Activated T-helper 1 cell treated with Interleukin-2 at 50 U/mL for 16 hours (primary cell): ENCODE data around the gene NEO1.

Experiments used
- DNase-seq: peaks from one replicate; pipeline ENCODE4 v3.0.0-alpha.2; 2020; ENCODE audit warnings: low read depth

NEO1 gene

DNA sequence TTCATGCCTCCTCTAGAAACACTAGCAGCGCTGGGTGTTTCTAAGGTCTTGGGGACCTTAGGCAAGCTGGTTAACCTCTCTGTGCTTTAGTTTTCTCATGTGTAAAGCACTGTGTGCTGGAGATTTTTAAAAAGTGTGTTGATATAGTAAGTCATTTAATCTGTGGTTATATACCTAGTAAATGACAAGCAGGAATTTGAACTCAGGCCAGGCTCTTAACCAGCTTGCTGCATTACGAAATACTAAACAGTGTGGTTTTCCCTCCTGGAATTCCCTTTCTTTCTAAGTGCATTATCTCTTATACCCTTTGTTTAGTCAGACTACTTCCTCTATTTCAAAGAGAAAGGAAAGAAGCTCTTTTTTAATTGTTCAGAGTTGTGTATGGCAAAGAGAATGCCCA, 26.5 kb downstream of the NEO1 start:
- no peak for DNase-seq

- no peak for DNase-seq
Observed at GRCh38 chr15:73079565-73079964, 27.3 kb downstream of the NEO1 start.

- DNase-seq = no peak
Observed at GRCh38 chr15:73081321-73081958, 29.2 kb downstream of the NEO1 start.

DNA sequence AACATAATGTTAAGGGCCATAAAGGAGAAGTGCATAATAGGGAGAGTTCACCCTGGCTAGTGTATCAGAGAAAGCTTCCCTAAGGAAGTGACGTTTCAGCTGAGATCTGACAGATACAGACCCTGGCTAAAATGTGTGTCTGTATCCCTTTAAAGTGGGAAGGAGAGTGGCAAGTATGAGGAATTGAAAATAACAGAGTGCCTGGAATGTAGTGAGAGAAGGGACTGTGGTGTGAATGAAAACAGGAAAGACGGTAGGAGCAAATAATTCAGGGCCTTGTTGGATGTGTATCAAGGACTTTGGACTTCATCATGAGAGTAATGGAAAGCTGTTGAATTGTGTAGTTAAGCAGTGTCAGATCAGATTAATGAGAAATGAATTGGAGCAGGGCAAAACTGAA, 30.5 kb downstream of the NEO1 start:
- DNase-seq = no peak

GRCh38 chr15:73087098-73087497, 34.8 kb downstream of the NEO1 start:
- no peak for DNase-seq

GRCh38 chr15:73105064-73105463, 52.8 kb downstream of the NEO1 start:
- DNase-seq = no peak

- no peak for DNase-seq
Observed at GRCh38 chr15:73108676-73109075, 56.4 kb downstream of the NEO1 start.

- DNase-seq = no peak
Observed at GRCh38 chr15:73109765-73110164, 57.5 kb downstream of the NEO1 start.

DNA sequence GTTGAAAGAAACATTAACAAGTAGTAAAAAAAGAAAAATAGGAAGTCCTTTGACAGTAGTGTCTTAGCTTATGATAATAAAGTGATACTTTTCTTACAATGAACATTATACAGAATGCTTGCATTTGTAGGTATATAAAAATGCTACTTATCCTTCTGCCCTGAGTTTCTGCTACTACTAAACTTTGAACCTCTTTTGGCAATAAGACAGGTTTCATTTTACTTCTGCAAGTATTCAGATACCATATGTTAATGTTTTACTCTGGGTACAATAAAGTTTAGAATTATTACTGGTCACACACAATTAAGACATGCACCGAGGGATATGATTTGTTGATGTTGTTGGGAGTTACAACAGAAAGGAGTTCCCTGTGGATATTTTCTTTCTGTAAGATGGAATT, 57.9 kb downstream of the NEO1 start:
- no peak for DNase-seq

- DNase-seq = no peak
Observed at GRCh38 chr15:73114064-73114463, 61.8 kb downstream of the NEO1 start.

DNA sequence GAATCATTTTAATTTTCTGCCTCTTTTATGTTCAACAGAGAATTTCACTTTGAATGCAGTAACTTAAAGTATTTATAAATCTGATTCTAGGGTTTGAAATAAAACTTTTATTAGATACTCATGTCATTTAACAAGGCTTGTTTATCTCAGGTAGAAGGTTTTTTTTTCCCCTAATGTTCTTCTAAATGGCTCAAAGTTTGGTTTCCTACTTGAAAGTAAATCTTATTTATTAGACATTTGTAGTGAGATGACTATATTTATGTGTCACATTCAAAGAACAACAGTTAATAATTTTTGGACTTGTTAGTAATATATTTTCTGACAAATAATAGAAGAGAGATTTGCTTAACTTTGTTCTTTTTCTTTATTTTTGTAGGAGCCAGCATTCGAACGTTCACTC, 63.9 kb downstream of the NEO1 start:
- no peak for DNase-seq

- no peak for DNase-seq
Observed at GRCh38 chr15:73118055-73118454, 65.8 kb downstream of the NEO1 start.

- DNase-seq = no peak
Observed at GRCh38 chr15:73119478-73119877, 67.2 kb downstream of the NEO1 start.

DNA sequence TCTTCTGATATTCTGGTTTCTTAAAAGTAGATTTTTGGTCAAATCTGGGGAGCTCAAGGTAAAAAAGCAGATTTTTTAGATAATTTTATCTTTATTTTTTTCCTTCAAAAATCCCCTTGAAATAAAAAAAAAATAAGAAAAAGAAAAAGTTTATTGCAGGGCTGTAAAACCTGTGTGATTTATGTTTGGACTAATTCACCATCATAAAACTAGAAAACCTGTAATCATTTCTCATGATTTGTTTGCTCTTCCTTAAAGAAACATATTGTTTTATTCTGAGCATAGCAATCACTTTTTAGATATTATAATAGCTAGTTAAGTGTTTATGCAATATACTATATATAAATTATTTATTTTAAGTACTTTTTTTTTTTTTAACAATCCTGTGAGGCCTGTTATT, 68.0 kb downstream of the NEO1 start:
- DNase-seq = no peak

DNA sequence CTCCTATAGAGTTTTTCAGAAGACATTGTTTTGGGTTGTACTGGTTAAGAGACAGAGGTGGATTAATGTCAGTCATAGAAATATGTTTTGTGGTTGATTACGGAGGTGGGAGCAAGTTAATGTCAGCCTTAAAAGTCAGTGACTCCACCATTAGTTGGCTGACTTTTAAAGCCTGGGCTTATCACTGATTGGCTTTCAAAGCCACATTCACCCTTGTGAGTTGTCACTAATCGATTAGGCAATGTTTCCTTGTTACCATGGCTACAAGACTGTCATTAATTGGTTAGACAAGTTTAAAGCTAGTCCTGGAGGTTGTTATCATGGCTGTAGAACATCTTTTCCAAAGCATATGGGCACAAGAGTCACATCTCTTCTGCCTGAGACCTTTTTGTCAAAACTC, 73.0 kb downstream of the NEO1 start:
- DNase-seq = no peak

DNA sequence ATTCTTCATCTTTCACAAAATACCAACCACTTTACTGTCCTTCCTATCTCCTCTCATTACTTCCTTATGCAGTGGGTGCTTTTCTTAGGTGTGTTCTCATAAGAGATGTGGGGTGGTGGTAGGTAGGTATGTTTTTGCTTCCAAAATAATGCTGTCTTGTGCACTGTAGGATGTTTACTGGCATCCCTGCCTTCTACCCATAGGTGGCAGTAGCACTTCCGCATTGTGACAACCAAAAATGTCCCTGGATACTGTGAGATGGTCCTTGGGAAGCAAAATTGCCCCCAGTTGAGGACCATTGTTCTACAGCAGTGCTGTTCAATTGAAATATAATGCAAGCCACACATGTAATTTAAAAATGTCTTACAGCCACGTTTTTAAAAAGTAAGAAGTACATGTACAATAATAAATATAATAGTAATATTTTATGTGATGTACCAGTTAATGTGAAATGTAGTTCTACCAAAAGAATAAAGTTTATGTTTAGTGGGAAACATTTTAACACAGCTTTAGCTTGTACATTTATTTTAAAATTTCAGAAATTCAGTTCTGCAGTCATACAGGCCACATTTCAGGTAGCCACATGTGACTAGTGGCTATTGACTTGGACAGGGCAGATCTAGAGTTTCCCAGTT, 75.2 kb downstream of the NEO1 start:
- DNase-seq = no peak

- DNase-seq = no peak
Observed at GRCh38 chr15:73130830-73131229, 78.6 kb downstream of the NEO1 start.

- DNase-seq = no peak
Observed at GRCh38 chr15:73134196-73134595, 81.9 kb downstream of the NEO1 start.

- DNase-seq = no peak
Observed at GRCh38 chr15:73139041-73139743, 86.9 kb downstream of the NEO1 start.

DNA sequence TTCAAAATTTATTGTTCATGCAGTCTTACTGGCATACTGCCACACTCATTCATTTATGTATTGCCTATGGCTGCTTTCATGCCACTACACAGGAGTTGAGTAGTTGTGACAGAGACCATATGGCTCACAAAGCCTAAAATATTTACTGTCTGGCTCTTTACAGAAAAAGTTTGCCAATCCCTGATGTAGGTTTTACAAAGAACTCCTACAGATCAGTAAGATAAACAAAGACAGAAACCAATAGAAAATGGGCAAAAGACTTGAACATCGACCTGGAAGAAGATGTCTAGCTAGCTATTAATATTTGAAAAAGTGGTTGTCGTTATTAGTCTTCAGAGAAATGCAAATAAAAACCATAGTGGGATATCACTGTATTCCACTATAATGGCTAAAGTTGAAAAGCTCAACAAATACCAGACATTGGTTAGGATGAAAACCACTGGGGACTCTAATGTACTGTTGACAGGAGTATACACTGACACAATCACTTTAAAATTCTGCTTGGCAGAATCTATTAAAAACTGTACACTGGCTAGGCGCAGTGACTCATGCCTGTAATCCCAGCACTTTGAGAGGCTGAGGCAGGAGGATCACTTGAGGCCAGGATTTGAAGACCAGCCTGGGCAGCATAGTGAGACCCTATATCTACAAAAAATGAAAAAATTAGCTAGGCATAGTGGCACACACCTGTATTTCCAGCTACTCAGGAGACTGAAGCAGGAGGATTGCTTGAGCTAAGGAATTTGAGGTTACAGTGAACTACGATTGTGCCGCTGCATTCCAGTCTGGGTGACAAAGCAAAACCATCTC, 87.7 kb downstream of the NEO1 start:
- no peak for DNase-seq

GRCh38 chr15:73141216-73141900, 89.1 kb downstream of the NEO1 start:
- DNase-seq = no peak
